H1 (cell line): ENCODE measurements around the gene ADO. TPM values are rescaled to one million over a fixed set of nuclear protein-coding genes. Genes with fewer than 3 reads are reported as not detected.

ENCODE experiments used
- CTCF ChIA-PET: fragments of 300-600 bp; sonication (Branson Sonifier 250); formaldehyde crosslinking; loops from one replicate; lab custom pipeline; 2021; ENCODE audit not compliant: partially characterized antibody; lab: Charles Lee
- POLR2A ChIA-PET: fragments of 300-600 bp; sonication (Branson Sonifier 250); formaldehyde crosslinking; loops from one replicate; lab custom pipeline; 2021; ENCODE audit warnings: inconsistent platforms; ENCODE audit not compliant: partially characterized antibody; lab: Charles Lee
- DNase-seq, 2 experiments: peaks; one replicate each; pipeline versions ENCODE4 v3.0.0 to v3.0.0-alpha.2; 2010 to 2022; ENCODE audit warnings: low spot score in 2 of 2, low read depth in 1 of 2, mixed read lengths in 1 of 2
- FAIRE-seq: peaks from 2 replicates; lab custom pipeline; 2011; peaks lifted over from hg19 to GRCh38; lab: Jason Lieb, UNC
- H2AFZ ChIP-seq: 2 replicates; pipeline ENCODE4 v1.8.1; 2012; ENCODE audit warnings: low read length, inconsistent platforms
- H2AK5ac ChIP-seq: 2 replicates; pipeline ENCODE4 v1.6.1; 2013; ENCODE audit warnings: low read depth, low read length
- H2BK120ac ChIP-seq: replicated peaks from 2 replicates; pipeline ENCODE3; 2013; ENCODE audit warnings: low read depth, low read length, inconsistent platforms
- H2BK12ac ChIP-seq: 2 replicates; pipeline ENCODE4 v1.6.1; 2013; ENCODE audit warnings: low read depth, low read length
- H2BK15ac ChIP-seq: 2 replicates; pipeline ENCODE4 v1.6.1; 2013; ENCODE audit warnings: low read length
- H2BK20ac ChIP-seq: 2 replicates; pipeline ENCODE4 v1.6.1; 2013; ENCODE audit warnings: low read length
- H2BK5ac ChIP-seq: 2 replicates; pipeline ENCODE4 v1.6.1; 2013; ENCODE audit warnings: low read depth, low read length
- H3K14ac ChIP-seq: 2 replicates; pipeline ENCODE4 v1.6.1; 2013; ENCODE audit warnings: inconsistent platforms; ENCODE audit not compliant: insufficient read length
- H3K18ac ChIP-seq: 2 replicates; pipeline ENCODE4 v1.6.1; 2013; ENCODE audit warnings: low read length; ENCODE audit errors: extremely low read depth
- H3K23ac ChIP-seq: 2 replicates; pipeline ENCODE4 v1.6.1; 2013; ENCODE audit warnings: inconsistent platforms; ENCODE audit not compliant: insufficient read length
- H3K23me2 ChIP-seq: 2 replicates; pipeline ENCODE4 v1.6.1; 2013; ENCODE audit warnings: low read depth, low read length
- H3K27ac ChIP-seq: 2 replicates; pipeline ENCODE4 v1.6.1; 2011; ENCODE audit warnings: low read depth, low read length, inconsistent platforms
- H3K27me3 ChIP-seq, 4 experiments: replicated peaks in 1 of 4; 1 replicate in 1 of 4; 2 replicates in 3 of 4; pipeline versions ENCODE4 v1.6.1 to v1.8.1; 2011 to 2013; ENCODE audit warnings: low read length in 3 of 4, mild to moderate bottlenecking in 3 of 4, inconsistent platforms in 2 of 4, mixed read lengths in 2 of 4, moderate library complexity in 1 of 4; ENCODE audit not compliant: control insufficient read depth in 3 of 4, insufficient read depth in 3 of 4; ENCODE audit errors: extremely low read depth in 1 of 4
- H3K36me3 ChIP-seq, 4 experiments: 2 replicates each; pipeline versions ENCODE4 v1.6.1 to v1.8.1; 2011 to 2013; ENCODE audit warnings: mild to moderate bottlenecking in 4 of 4, low read length in 3 of 4, moderate library complexity in 2 of 4, control low read depth in 1 of 4, inconsistent platforms in 1 of 4; ENCODE audit not compliant: insufficient read depth in 4 of 4, control insufficient read depth in 2 of 4
- H3K4ac ChIP-seq: replicated peaks from 2 replicates; pipeline ENCODE3; 2013; ENCODE audit warnings: low read length, low read depth, mixed read lengths, inconsistent platforms; ENCODE audit not compliant: insufficient read length
- H3K4me1 ChIP-seq, 4 experiments: replicated peaks in 1 of 4; 1 replicate in 1 of 4; 2 replicates in 3 of 4; pipeline versions ENCODE4 v1.6.1 to v1.8.1; 2011 to 2013; ENCODE audit warnings: low read length in 3 of 4, inconsistent platforms in 2 of 4, mixed read lengths in 1 of 4; ENCODE audit not compliant: insufficient read depth in 4 of 4, control insufficient read depth in 3 of 4
- H3K4me2 ChIP-seq, 2 experiments: 2 replicates each; pipeline versions ENCODE4 v1.6.1 to v1.8.1; 2011 to 2013; ENCODE audit warnings: low read depth in 2 of 2, low read length in 2 of 2, control low read depth in 1 of 2, inconsistent platforms in 1 of 2, mild to moderate bottlenecking in 1 of 2; ENCODE audit not compliant: insufficient read depth in 1 of 2
- H3K4me3 ChIP-seq, 4 experiments: fragments of 200-600, 300-600 bp in 1 of 4; sonication (generic), shearing (Covaris generic), sonication (Bioruptor Twin) in 1 of 4; 2 replicates each; pipeline versions ENCODE4 v1.5.1 to v1.8.1; 2011 to 2016; ENCODE audit warnings: low read length in 4 of 4, low read depth in 3 of 4, control low read depth in 2 of 4, inconsistent platforms in 2 of 4, mild to moderate bottlenecking in 2 of 4, mixed read lengths in 1 of 4, moderate library complexity in 1 of 4; ENCODE audit not compliant: insufficient read depth in 2 of 4; ENCODE audit errors: extremely low read depth in 1 of 4
- H3K56ac ChIP-seq: replicated peaks from 2 replicates; pipeline ENCODE3; 2013; ENCODE audit warnings: low read depth, mild to moderate bottlenecking, mixed read lengths, low read length, inconsistent platforms; ENCODE audit not compliant: insufficient read length
- H3K79me1 ChIP-seq: 2 replicates; pipeline ENCODE4 v1.6.1; 2013; ENCODE audit warnings: low read depth, low read length, control low read depth
- H3K79me2 ChIP-seq, 2 experiments: 2 replicates each; pipeline versions ENCODE4 v1.6.1 to v1.8.1; 2012 to 2013; ENCODE audit warnings: low read length in 2 of 2, mild to moderate bottlenecking in 2 of 2, inconsistent platforms in 1 of 2; ENCODE audit not compliant: insufficient read depth in 2 of 2, control insufficient read depth in 1 of 2
- H3K9ac ChIP-seq, 4 experiments: replicated peaks in 1 of 4; 1 replicate in 1 of 4; 2 replicates in 3 of 4; pipeline versions ENCODE4 v1.6.1 to v1.8.1; 2011 to 2013; ENCODE audit warnings: low read depth in 3 of 4, low read length in 3 of 4, control low read depth in 2 of 4, mild to moderate bottlenecking in 2 of 4, moderate library complexity in 2 of 4, inconsistent platforms in 1 of 4; ENCODE audit errors: extremely low read depth in 1 of 4
- H3K9me3 ChIP-seq, 2 experiments: 2 replicates each; pipeline versions ENCODE4 v1.6.1 to v1.8.1; 2012 to 2013; ENCODE audit warnings: mild to moderate bottlenecking in 2 of 2, moderate library complexity in 2 of 2, control low read depth in 1 of 2, inconsistent platforms in 1 of 2, low read depth in 1 of 2, low read length in 1 of 2, mixed read lengths in 1 of 2; ENCODE audit not compliant: insufficient read depth in 2 of 2
- H4K20me1 ChIP-seq, 2 experiments: replicated peaks in 1 of 2; 2 replicates each; pipeline versions ENCODE3 to v1.8.1; 2011 to 2013; ENCODE audit warnings: inconsistent platforms in 2 of 2, low read length in 2 of 2, mild to moderate bottlenecking in 1 of 2; ENCODE audit not compliant: insufficient read depth in 2 of 2, control insufficient read depth in 1 of 2
- H4K5ac ChIP-seq: 2 replicates; pipeline ENCODE4 v1.6.1; 2013; ENCODE audit warnings: low read length, low read depth, mixed read lengths, inconsistent platforms; ENCODE audit not compliant: insufficient read length
- H4K8ac ChIP-seq: 2 replicates; pipeline ENCODE4 v1.8.0; 2013; ENCODE audit warnings: mild to moderate bottlenecking, moderate library complexity, low read length, inconsistent platforms; ENCODE audit not compliant: insufficient read depth; ENCODE audit errors: extremely low read depth
- H4K91ac ChIP-seq: replicated peaks from 2 replicates; pipeline ENCODE3; 2013; ENCODE audit warnings: low read length, mixed read lengths, inconsistent platforms; ENCODE audit not compliant: insufficient read length
- BACH1 ChIP-seq: IDR thresholded peaks from 2 replicates; pipeline ENCODE4 v1.6.1; 2012; ENCODE audit warnings: low read length, improper control_type of control experiment
- CBX5 ChIP-seq: fragments of 300-800, 300-1000 bp; sonication (generic); IDR thresholded peaks from 2 replicates; pipeline ENCODE4 v1.7.1; 2016; ENCODE audit warnings: antibody characterized with exemption, low read length, low read depth
- CTBP2 ChIP-seq: IDR thresholded peaks from 2 replicates; pipeline ENCODE4 v1.7.0; 2011; ENCODE audit warnings: borderline replicate concordance, mild to moderate bottlenecking, moderate library complexity, mixed read lengths, low read length; ENCODE audit not compliant: insufficient read depth, insufficient read length
- EZH2 ChIP-seq: fragments of 200-600 bp; sonication (generic); IDR thresholded peaks from 2 replicates; pipeline ENCODE4 v1.7.1; 2012; ENCODE audit warnings: low read depth, mild to moderate bottlenecking, moderate library complexity, low read length, inconsistent platforms; ENCODE audit not compliant: severe bottlenecking
- GTF2F1 ChIP-seq: IDR thresholded peaks from 2 replicates; pipeline ENCODE4 v1.6.1; 2012; ENCODE audit warnings: low read depth, low read length, improper control_type of control experiment, borderline replicate concordance
- POLR2A ChIP-seq, 2 experiments: IDR thresholded peaks; 1 replicate in 1 of 2; 2 replicates in 1 of 2; pipeline ENCODE4 v1.6.1; 2011; ENCODE audit warnings: low read depth in 2 of 2, low read length in 2 of 2, mild to moderate bottlenecking in 2 of 2; ENCODE audit errors: control extremely low read depth in 1 of 2
- POU5F1 ChIP-seq: IDR thresholded peaks from 2 replicates; pipeline ENCODE4 v1.6.1; 2011; ENCODE audit warnings: low read depth, mild to moderate bottlenecking, low read length, moderate library complexity
- RBBP5 ChIP-seq: IDR thresholded peaks from 2 replicates; pipeline ENCODE4 v1.7.1; 2012; ENCODE audit warnings: low read depth, mild to moderate bottlenecking, inconsistent platforms, low read length, moderate library complexity, borderline replicate concordance
- RFX5 ChIP-seq: IDR thresholded peaks from 2 replicates; pipeline ENCODE4 v1.6.1; 2011; ENCODE audit warnings: low read depth, low read length, improper control_type of control experiment, borderline replicate concordance
- RNF2 ChIP-seq: fragments of 200-900, 300-1000 bp; sonication (generic); IDR thresholded peaks from 2 replicates; pipeline ENCODE4 v1.7.1; 2016; ENCODE audit warnings: borderline replicate concordance, low read depth, mild to moderate bottlenecking, antibody characterized with exemption, low read length; ENCODE audit not compliant: poor library complexity, severe bottlenecking; ENCODE audit errors: missing control alignments
- SUZ12 ChIP-seq: fragments of 200-600 bp; sonication (generic); IDR thresholded peaks from 2 replicates; pipeline ENCODE4 v1.6.1; 2012; ENCODE audit warnings: mild to moderate bottlenecking, inconsistent platforms, low read length, moderate library complexity, mixed read lengths
- USF2 ChIP-seq: IDR thresholded peaks from 2 replicates; pipeline ENCODE4 v1.6.1; 2011; ENCODE audit warnings: low read length, improper control_type of control experiment
- WGBS, 2 experiments: shearing (Covaris generic) in 1 of 2; methylation state at CpG; one replicate each; pipeline versions ENCODE4 v1.1.6 to v1.1.7; 2013 to 2015; ENCODE audit warnings: low lambda C conversion rate in 2 of 2, mixed read lengths in 2 of 2, inconsistent platforms in 1 of 2, low coverage in 1 of 2, missing lambda C conversion rate in 1 of 2; ENCODE audit not compliant: insufficient replicate concordance in 2 of 2, insufficient coverage in 1 of 2, insufficient read length in 1 of 2; ENCODE audit errors: extremely low coverage in 1 of 2, missing lambda C conversion rate in 1 of 2; 5-methylcytosine and 5-hydroxymethylcytosine counted together
- polyA plus RNA-seq, 7 experiments: library from polyadenylated mRNA; depleted of rRNA in 3 of 7; stranded (reverse) in 5 of 7; unstranded in 2 of 7; fragments of >200 nt in 5 of 7; fragments of 200-250 nt in 2 of 7; gene quantifications; 1 replicate in 5 of 7; 2 replicates in 1 of 7; 4 replicates in 1 of 7; pipeline versions ENCODE4 v1.2.1 to v1.2.3, GENCODE V29; 2011 to 2013; ENCODE audit warnings: missing spikeins in 2 of 7, mixed read lengths in 2 of 7
- total RNA-seq: library from RNA; stranded (reverse); fragmentation: NEBNext Ultra II Directional; extraction: Animal tissue kit (Norgen Biotek cat#: 25700); gene quantifications from 2 replicates; pipeline ENCODE4 v1.2.1, GENCODE V29; 2021

The ADO gene
- total and polyA plus RNA-seq, 2 of the 8 experiments (the other 6 are each of a cell fraction or from before 2014, with no cell fraction given), result 18.7 to 27.9 TPM

- no peaks in the 10 kb centered on the region for H3K27me3 ChIP-seq
- CTCF ChIA-PET, result interaction anchor here (1.0 to 1.3 kb wide), 4 partner anchors 26 to 150 kb away, joined by 3 to 5 read pairs (median 4); no protein-coding TSS in a partner anchor
- DNase-seq, result no peak
- H2BK15ac ChIP-seq, result no peak overlapping the region
- H3K9me3 ChIP-seq, result no peaks in the 10 kb centered on the region
- H4K91ac ChIP-seq, result no peak overlapping the region
- H3K79me2 ChIP-seq, result no peaks in the 10 kb centered on the region
- no peak overlapping the region for H2BK20ac ChIP-seq
- no peak overlapping the region for H2AFZ ChIP-seq
- POLR2A ChIA-PET, result interaction anchor here (1.3 kb wide), 1 partner anchor 10 kb away, joined by 3 read pairs; no protein-coding TSS in a partner anchor
- no peak overlapping the region for H3K27ac ChIP-seq
- no peak overlapping the region for H3K4ac ChIP-seq
- H3K79me1 ChIP-seq, result no peaks in the 10 kb centered on the region
- no peak overlapping the region for H3K18ac ChIP-seq
- no peak overlapping the region for H3K4me3 ChIP-seq
- H3K36me3 ChIP-seq, result no peaks in the 10 kb centered on the region
- H3K9ac ChIP-seq, result no peak overlapping the region
- H4K8ac ChIP-seq, result no peak overlapping the region
- peaks cover 4% of the 10 kb centered on the region; the same call in 1 of the 2 replicates for H3K23me2 ChIP-seq
- H3K4me2 ChIP-seq, result no peak overlapping the region
- no peak overlapping the region for H2AK5ac ChIP-seq
- no peak overlapping the region for H3K23ac ChIP-seq
- H4K5ac ChIP-seq, result no peak overlapping the region
- H2BK12ac ChIP-seq, result no peak overlapping the region
- H2BK5ac ChIP-seq, result no peak overlapping the region
- H3K4me1 ChIP-seq, result no peaks in the 10 kb centered on the region
- H3K56ac ChIP-seq, result no peak overlapping the region
- no peak overlapping the region for H3K14ac ChIP-seq
- no peak for FAIRE-seq
- H2BK120ac ChIP-seq, result no peak overlapping the region
- H4K20me1 ChIP-seq, result no peaks in the 10 kb centered on the region
- WGBS, 2 experiments, result 95% methylated on average over 5 of the region's 5 CpGs; no CpG with 5 or more reads in 1 of the 2 experiments
- TF ChIP-seq BACH1, result no peak
- no peak for TF ChIP-seq CTBP2
- no peak for TF ChIP-seq RNF2
- TF ChIP-seq POLR2A (IDR thresholded peaks at IDR 0.05; ENCODE audit: control extremely low read depth in 1 of 2, low read depth in 2 of 2, low read length in 2 of 2), result no peak
- no peak for TF ChIP-seq EZH2
- TF ChIP-seq USF2, result no peak
- TF ChIP-seq RBBP5, result no peak
- no peak for TF ChIP-seq SUZ12
- no peak for TF ChIP-seq GTF2F1
- no peak for TF ChIP-seq CBX5
- TF ChIP-seq RFX5, result no peak
- TF ChIP-seq POU5F1, result no peak
Observed at GRCh38 chr10:62759599-62760175, 44.8 kb upstream of the ADO start.
